M059J (cell line): Measurements from ENCODE around the gene H6PD. TPM values are rescaled to one million over a fixed set of nuclear protein-coding genes. Genes with fewer than 3 reads are reported as not detected.

ENCODE experiments used
- DNase-seq: peaks from one replicate; pipeline ENCODE4 v3.0.0-alpha.2; 2012; ENCODE audit warnings: low read depth
- total RNA-seq: library from RNA; depleted of rRNA; stranded (reverse); fragments of >200 nt; shearing (Covaris generic); gene quantifications from 2 replicates; pipeline ENCODE4 v1.2.3, GENCODE V29; 2014

H6PD gene
- total RNA-seq, 1 experiment from 2014 or later: 15.9 TPM

GRCh38 chr1:9256332-9256731 lies 21.8 kb downstream of the H6PD start:
- no peak for DNase-seq

GRCh38 chr1:9257851-9258250 lies 23.3 kb downstream of the H6PD start:
- no peak for DNase-seq

- no peak for DNase-seq
Observed at GRCh38 chr1:9258629-9259028, 24.1 kb downstream of the H6PD start.

GRCh38 chr1:9260059-9260766 lies 25.6 kb downstream of the H6PD start:
- DNase-seq: no peak

GRCh38 chr1:9261496-9261895 lies 26.9 kb downstream of the H6PD start:
- DNase-seq: no peak

- no peak for DNase-seq
Observed at GRCh38 chr1:9262096-9262986, 27.8 kb downstream of the H6PD start.

GRCh38 chr1:9263276-9263855 lies 28.8 kb downstream of the H6PD start:
- no peak for DNase-seq

GRCh38 chr1:9263984-9264872 lies 29.7 kb downstream of the H6PD start:
- DNase-seq: no peak

GRCh38 chr1:9265037-9265436 lies 30.5 kb downstream of the H6PD start:
- DNase-seq: no peak

- DNase-seq: no peak
Observed at GRCh38 chr1:9265968-9266367, 31.4 kb downstream of the H6PD start.

GRCh38 chr1:9267352-9267686 lies 32.7 kb downstream of the H6PD start:
- no peak for DNase-seq

GRCh38 chr1:9267827-9268581 lies 33.4 kb downstream of the H6PD start:
- no peak for DNase-seq

GRCh38 chr1:9269078-9269501 lies 34.5 kb downstream of the H6PD start:
- DNase-seq: no peak

GRCh38 chr1:9269721-9270120 lies 35.1 kb downstream of the H6PD start:
- no peak for DNase-seq

- no peak for DNase-seq
Observed at GRCh38 chr1:9270290-9270883, 35.8 kb downstream of the H6PD start.

- no peak for DNase-seq
Observed at GRCh38 chr1:9271283-9271682, 36.7 kb downstream of the H6PD start.

GRCh38 chr1:9271861-9272595 lies 37.5 kb downstream of the H6PD start:
- no peak for DNase-seq

- DNase-seq: no peak
Observed at GRCh38 chr1:9273177-9273576, 38.6 kb downstream of the H6PD start.

- no peak for DNase-seq
Observed at GRCh38 chr1:9275161-9275560, 40.6 kb downstream of the H6PD start.

- DNase-seq: peak; percentile 94
Observed at GRCh38 chr1:9275567-9276034, 41.0 kb downstream of the H6PD start.
